HCT116 (cell line): Measurements from ENCODE around the gene FARSA.

Experiments used
- CTCF ChIP-seq, 3 experiments: fragments of 200-600 bp in 1 of 3; sonication (generic) in 1 of 3; IDR thresholded peaks in 2 of 3; conservative IDR thresholded peaks in 1 of 3; 2 replicates each; pipeline ENCODE4 v1.5.1; 2012 to 2017; ENCODE audit warnings: low read depth in 2 of 3, low read length in 2 of 3, antibody characterized with exemption in 1 of 3, borderline replicate concordance in 1 of 3, control low read depth in 1 of 3, mild to moderate bottlenecking in 1 of 3, mixed read lengths in 1 of 3, mixed run types in 1 of 3, moderate library complexity in 1 of 3; ENCODE audit not compliant: insufficient read depth in 1 of 3
- EZH2 ChIP-seq: fragments of 200-600 bp; sonication (generic); IDR thresholded peaks from 2 replicates; pipeline ENCODE4 v1.6.1; 2017; ENCODE audit warnings: antibody characterized with exemption, mixed run types
- EZH2phosphoT487 ChIP-seq: fragments of 200-600 bp; IDR thresholded peaks from 2 replicates; pipeline ENCODE4 v1.6.1; 2018; ENCODE audit warnings: antibody characterized with exemption, borderline replicate concordance
- MAX ChIP-seq: IDR thresholded peaks from 2 replicates; pipeline ENCODE4 v1.6.1; 2012
- POLR2A ChIP-seq: IDR thresholded peaks from 2 replicates; pipeline ENCODE4 v1.7.0; 2011; ENCODE audit warnings: borderline replicate concordance; ENCODE audit not compliant: insufficient read depth, insufficient read length; ENCODE audit errors: extremely low read depth
- POLR2AphosphoS5 ChIP-seq: IDR thresholded peaks from 2 replicates; pipeline ENCODE4 v1.6.1; 2011; ENCODE audit warnings: mild to moderate bottlenecking, low read depth, low read length, moderate library complexity
- REST ChIP-seq: IDR thresholded peaks from 2 replicates; pipeline ENCODE4 v1.6.1; 2012; ENCODE audit warnings: low read depth
- SIN3A ChIP-seq: IDR thresholded peaks from 2 replicates; pipeline ENCODE4 v1.6.1; 2012; ENCODE audit warnings: low read depth
- ZNF274 ChIP-seq: fragments of 200-500 bp; sonication (Bioruptor generic); IDR thresholded peaks from 2 replicates; pipeline ENCODE4 v1.6.1; 2014; ENCODE audit warnings: mild to moderate bottlenecking, low read depth, low read length, inconsistent platforms

GRCh38 chr19:12953799-12954611 lies 20.5 kb upstream of the FARSA start:
- 0 out of 2 replicates have a peak, but pooled peaks have one; percentile 40 for TF ChIP-seq POLR2AphosphoS5
- no peak for TF ChIP-seq REST
- no peak for TF ChIP-seq CTCF (IDR thresholded peaks at IDR 0.05 in 2 of 3, conservative IDR thresholded peaks at IDR 0.05 in 1 of 3; ENCODE audit: borderline replicate concordance in 1 of 3, insufficient read depth in 1 of 3, low read depth in 2 of 3, low read length in 2 of 3)
- TF ChIP-seq POLR2A: no peak
- no peak for TF ChIP-seq SIN3A
- TF ChIP-seq ZNF274: no peak
- TF ChIP-seq EZH2: no peak
- TF ChIP-seq MAX: no peak
- no peak for TF ChIP-seq EZH2phosphoT487
